B cell (primary cell): ENCODE data around the gene SLC9A9.

Experiments
- EZH2 ChIP-seq: IDR thresholded peaks from 2 replicates; pipeline ENCODE4 v1.6.1; 2012; ENCODE audit warnings: borderline replicate concordance, low read depth, mild to moderate bottlenecking, moderate library complexity, low read length; ENCODE audit not compliant: insufficient read depth, poor library complexity, severe bottlenecking
- TF ChIP-seq, protein P1 (sequence below): fragments of 200-600 bp; IDR thresholded peaks from one replicate; pipeline ENCODE4 v1.8.0; 2022; ENCODE audit warnings: antibody characterized with exemption, mild to moderate bottlenecking

DNA sequence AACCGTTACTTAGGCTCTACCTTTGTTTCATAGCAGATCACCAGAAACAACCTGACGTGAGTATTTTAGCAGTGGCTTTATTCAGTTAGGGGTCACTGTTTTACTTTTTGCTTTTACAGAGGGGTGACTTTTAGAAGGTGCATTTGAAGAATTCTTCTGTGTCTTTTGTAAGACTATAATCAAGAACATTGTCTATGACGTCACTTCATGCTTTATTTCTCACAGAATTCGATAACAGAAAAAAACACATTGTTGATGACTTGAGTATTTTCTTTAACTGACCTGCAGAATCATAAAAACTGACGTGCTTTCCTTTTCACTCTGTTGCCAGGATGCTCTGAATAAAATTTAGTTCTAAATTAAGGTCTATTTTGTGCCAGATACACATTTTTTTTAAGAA lies 244.5 kb downstream of the SLC9A9 start:
- TF ChIP-seq, protein P1, sequence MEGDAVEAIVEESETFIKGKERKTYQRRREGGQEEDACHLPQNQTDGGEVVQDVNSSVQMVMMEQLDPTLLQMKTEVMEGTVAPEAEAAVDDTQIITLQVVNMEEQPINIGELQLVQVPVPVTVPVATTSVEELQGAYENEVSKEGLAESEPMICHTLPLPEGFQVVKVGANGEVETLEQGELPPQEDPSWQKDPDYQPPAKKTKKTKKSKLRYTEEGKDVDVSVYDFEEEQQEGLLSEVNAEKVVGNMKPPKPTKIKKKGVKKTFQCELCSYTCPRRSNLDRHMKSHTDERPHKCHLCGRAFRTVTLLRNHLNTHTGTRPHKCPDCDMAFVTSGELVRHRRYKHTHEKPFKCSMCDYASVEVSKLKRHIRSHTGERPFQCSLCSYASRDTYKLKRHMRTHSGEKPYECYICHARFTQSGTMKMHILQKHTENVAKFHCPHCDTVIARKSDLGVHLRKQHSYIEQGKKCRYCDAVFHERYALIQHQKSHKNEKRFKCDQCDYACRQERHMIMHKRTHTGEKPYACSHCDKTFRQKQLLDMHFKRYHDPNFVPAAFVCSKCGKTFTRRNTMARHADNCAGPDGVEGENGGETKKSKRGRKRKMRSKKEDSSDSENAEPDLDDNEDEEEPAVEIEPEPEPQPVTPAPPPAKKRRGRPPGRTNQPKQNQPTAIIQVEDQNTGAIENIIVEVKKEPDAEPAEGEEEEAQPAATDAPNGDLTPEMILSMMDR, result no peak
- no peak for TF ChIP-seq EZH2
